K562 (cell line): ENCODE data around the gene HTR3E. TPM values are rescaled to one million over a fixed set of nuclear protein-coding genes. Genes with fewer than 3 reads are reported as not detected.

ENCODE experiments used
- ASH1L ChIP-seq: fragments of 450-650 bp; IDR thresholded peaks from 2 replicates; pipeline ENCODE4 v1.6.1; 2018; ENCODE audit warnings: borderline replicate concordance, mild to moderate bottlenecking, low read depth; ENCODE audit not compliant: partially characterized antibody
- FOXJ2 ChIP-seq: fragments of 200-800 bp; sonication (Bioruptor generic); IDR thresholded peaks from 2 replicates; pipeline ENCODE4 v1.6.1; 2016; ENCODE audit warnings: missing genetic modification characterization, missing compliant biosample characterization
- GATAD2A ChIP-seq: fragments of 450-650 bp; IDR thresholded peaks from 2 replicates; pipeline ENCODE4 v1.6.1; 2017
- GATAD2B ChIP-seq: fragments of 450-650 bp; IDR thresholded peaks from 2 replicates; pipeline ENCODE4 v1.6.1; 2017; ENCODE audit warnings: mild to moderate bottlenecking, borderline replicate concordance
- HDAC3 ChIP-seq: fragments of 450-650 bp; IDR thresholded peaks from 2 replicates; pipeline ENCODE4 v1.6.1; 2018; ENCODE audit warnings: borderline replicate concordance, mild to moderate bottlenecking, moderate library complexity; ENCODE audit not compliant: partially characterized antibody
- HOMEZ ChIP-seq: fragments of 250-450 bp; sonication (Bioruptor Pico); IDR thresholded peaks from 2 replicates; pipeline ENCODE4 v1.4.0; 2020; ENCODE audit warnings: mild to moderate bottlenecking, moderate library complexity
- MCM5 ChIP-seq: fragments of 450-650 bp; IDR thresholded peaks from 2 replicates; pipeline ENCODE4 v1.6.1; 2016; ENCODE audit warnings: low read depth
- NR2C1 ChIP-seq, 2 experiments: fragments of 450-650 bp; IDR thresholded peaks; 2 replicates each; pipeline ENCODE4 v1.6.1; 2017; ENCODE audit warnings: mild to moderate bottlenecking in 2 of 2, antibody characterized with exemption in 1 of 2, inconsistent platforms in 1 of 2, missing compliant biosample characterization in 1 of 2, missing genetic modification characterization in 1 of 2
- PCBP1 ChIP-seq: fragments of 200-400 bp; formaldehyde crosslinking; IDR thresholded peaks from 2 replicates; pipeline ENCODE4 v1.6.1; 2018; ENCODE audit warnings: mild to moderate bottlenecking, low read depth, low read length; ENCODE audit not compliant: poor library complexity, severe bottlenecking
- POLR2AphosphoS5 ChIP-seq: IDR thresholded peaks from 2 replicates; pipeline ENCODE4 v1.6.1; 2011; ENCODE audit warnings: mild to moderate bottlenecking, low read depth, low read length, moderate library complexity; ENCODE audit not compliant: control insufficient read depth, insufficient read depth
- PYGO2 ChIP-seq: fragments of 450-650 bp; IDR thresholded peaks from 2 replicates; pipeline ENCODE4 v1.6.1; 2016; ENCODE audit warnings: mild to moderate bottlenecking, missing genetic modification characterization, moderate library complexity, missing compliant biosample characterization
- RAD21 ChIP-seq, 2 experiments: fragments of 250-450 bp in 1 of 2; fragments of 450-650 bp in 1 of 2; sonication (Bioruptor Pico) in 1 of 2; formaldehyde crosslinking in 1 of 2; IDR thresholded peaks in 1 of 2; conservative IDR thresholded peaks in 1 of 2; 2 replicates each; pipeline versions ENCODE4 v1.4.0 to v1.8.0; 2020 to 2022; ENCODE audit warnings: mild to moderate bottlenecking in 2 of 2, moderate library complexity in 1 of 2
- REST ChIP-seq, 2 experiments: fragments of 450-650 bp; formaldehyde crosslinking in 1 of 2; IDR thresholded peaks; 2 replicates each; pipeline versions ENCODE4 v1.4.0 to v1.6.1; 2014 to 2020; ENCODE audit warnings: mild to moderate bottlenecking in 2 of 2, borderline replicate concordance in 1 of 2, low read depth in 1 of 2
- ZNF324 ChIP-seq: fragments of 250-450 bp; sonication (Bioruptor Pico); IDR thresholded peaks from 2 replicates; pipeline ENCODE4 v1.4.0; 2020; ENCODE audit warnings: mild to moderate bottlenecking
- ZNF511 ChIP-seq: sonication (generic); formaldehyde crosslinking; IDR thresholded peaks from 2 replicates; pipeline ENCODE4 v1.8.0; 2022; ENCODE audit warnings: mild to moderate bottlenecking, missing genetic modification reagents
- ZNF740 ChIP-seq, 3 experiments: fragments of 200-800 bp in 1 of 3; sonication (Bioruptor generic) in 1 of 3; sonication (generic) in 1 of 3; formaldehyde crosslinking in 1 of 3; IDR thresholded peaks; 2 replicates each; pipeline versions ENCODE4 v1.6.1 to v1.8.0; 2016 to 2022; ENCODE audit warnings: mild to moderate bottlenecking in 2 of 3, missing compliant biosample characterization in 2 of 3, missing genetic modification characterization in 2 of 3, missing genetic modification reagents in 1 of 3
- polyA plus RNA-seq, 8 experiments: library from polyadenylated mRNA; depleted of rRNA in 4 of 8; stranded (reverse) in 5 of 8; unstranded in 3 of 8; fragments of >200 nt; fragmentation: Nextera tagmentation in 2 of 8; fragmentation: Illumina TruSeq in 1 of 8; extraction: Ambion mirVana in 2 of 8; extraction: Trizol in 1 of 8; gene quantifications; 2 replicates each; pipeline versions ENCODE4 v1.2.1 to v1.2.3, GENCODE V29; 2011 to 2014; ENCODE audit warnings: inconsistent platforms in 1 of 8, missing spikeins in 1 of 8
- total RNA-seq, 7 experiments: library from RNA; depleted of rRNA in 6 of 7; stranded (reverse); fragments of >200 nt in 6 of 7; fragmentation: Illumina TruSeq in 2 of 7; extraction: Trizol in 2 of 7; gene quantifications; 2 replicates each; pipeline versions ENCODE4 v1.2.1 to v1.2.3, GENCODE V29; 2011 to 2021; ENCODE audit warnings: low replicate concordance in 1 of 7

Gene HTR3E
- total and polyA plus RNA-seq, 9 of the 15 experiments (the other 6 are each of a cell fraction or from before 2014, with no cell fraction given) = not detected

GRCh38 chr3:184145111-184145524 lies 48.3 kb downstream of the HTR3E start (continued):
- TF ChIP-seq REST (IDR thresholded peaks at IDR 0.05; ENCODE audit: borderline replicate concordance) = peak; percentile 59; the same call in 1 of the 2 replicates
- no peak for TF ChIP-seq REST (CRISPR knock-in tag; IDR thresholded peaks at IDR 0.05; ENCODE audit: low read depth)
- TF ChIP-seq ZNF740 (CRISPR knock-in tag; IDR thresholded peaks at IDR 0.05) = no peak
- TF ChIP-seq ZNF740 (tag; IDR thresholded peaks at IDR 0.05) = no peak
- no peak for TF ChIP-seq ZNF324 (CRISPR knock-in tag)
- no peak for TF ChIP-seq PYGO2
- no peak for TF ChIP-seq FOXJ2 (tag)
- TF ChIP-seq MCM5 = no peak
- no peak for TF ChIP-seq ZNF511 (CRISPR knock-in tag)
- TF ChIP-seq POLR2AphosphoS5 = peak; percentile 12; the same call in 1 of the 2 replicates
- no peak for TF ChIP-seq ASH1L
- TF ChIP-seq HDAC3 = no peak
- no peak for TF ChIP-seq GATAD2B
- TF ChIP-seq GATAD2A = no peak
- no peak for TF ChIP-seq HOMEZ (CRISPR knock-in tag)
- TF ChIP-seq NR2C1 (IDR thresholded peaks at IDR 0.05) = no peak
- TF ChIP-seq NR2C1 (tag; IDR thresholded peaks at IDR 0.05) = no peak
- peak; percentile 47 to 65 for TF ChIP-seq RAD21 (CRISPR knock-in tag; conservative IDR thresholded peaks at IDR 0.05 in 1 of 2, IDR thresholded peaks at IDR 0.05 in 1 of 2)
- no peak for TF ChIP-seq PCBP1
